ENCODE measurements around the gene ELMOD1.

DNA sequence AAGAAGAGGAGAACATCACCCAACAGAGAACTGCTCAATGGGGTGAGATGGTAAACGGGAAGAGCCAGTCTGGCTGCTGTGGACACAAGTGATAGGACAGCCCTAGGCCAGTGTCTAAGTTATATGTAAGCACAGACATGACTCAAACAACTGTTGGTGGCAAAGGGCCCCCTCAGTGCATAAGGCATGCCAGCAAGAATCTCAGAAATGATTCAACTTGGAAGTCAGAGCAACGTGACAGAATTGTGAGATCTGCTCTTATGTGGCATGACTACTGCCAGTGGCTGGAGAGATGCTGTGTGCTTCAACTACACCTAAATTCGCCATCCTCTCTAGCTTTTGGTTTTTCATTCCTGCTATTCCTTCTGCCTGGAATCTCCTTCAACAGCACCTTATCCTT, 113.5 kb downstream of the ELMOD1 start:
- TF ChIP-seq POLR2A (IDR thresholded peaks at IDR 0.05) (no peak), CTCF (IDR thresholded peaks at IDR 0.05) (no peak)
